ENCODE measurements around the gene GDI1.

GRCh38 chrX:154441564-154441963, 4.6 kb downstream of the GDI1 start:
- TF ChIP-seq CTCF (IDR thresholded peaks at IDR 0.05) (no peak), POLR2A (IDR thresholded peaks at IDR 0.05) (no peak)

Measured in body of pancreas (tissue), 4 donors.